ENCODE data around the gene TOR1AIP2.
A peak's percentile ranks its signal among the peaks of the same experiment; 100 is the strongest.
"Not testable (repeated sequence)": the region's sequence is repeated elsewhere in the genome, so short reads cannot be mapped to it uniquely, and the experiment has no call there.

The TOR1AIP2 gene

GRCh38 chr1:179875596-179876299 is 1.9 kb downstream of the TOR1AIP2 start:
- DNase-seq (ENCODE audit: low spot score): no peak

GRCh38 chr1:179873438-179873851 is 4.2 kb downstream of the TOR1AIP2 start:
- no peak for DNase-seq (ENCODE audit: low spot score)

GRCh38 chr1:179872558-179872957 is 5.0 kb downstream of the TOR1AIP2 start:
- DNase-seq (ENCODE audit: low spot score): no peak

- DNase-seq (ENCODE audit: low spot score): no peak
These were observed 5.7 kb downstream of the TOR1AIP2 start for GRCh38 chr1:179871940-179872339.

- no peak for DNase-seq (ENCODE audit: low spot score)
These were observed 6.7 kb downstream of the TOR1AIP2 start for GRCh38 chr1:179870870-179871269.

- DNase-seq (ENCODE audit: low spot score): peak; percentile 57
These were observed 9.9 kb downstream of the TOR1AIP2 start for GRCh38 chr1:179867493-179868330.

- no peak for DNase-seq (ENCODE audit: low spot score)
These were observed 11.0 kb downstream of the TOR1AIP2 start for GRCh38 chr1:179866616-179867015.

GRCh38 chr1:179865377-179865776 is 12.2 kb downstream of the TOR1AIP2 start:
- DNase-seq (ENCODE audit: low spot score): no peak

GRCh38 chr1:179860652-179861051 is 17.0 kb downstream of the TOR1AIP2 start:
- DNase-seq (ENCODE audit: low spot score): no peak

- no peak for DNase-seq (ENCODE audit: low spot score)
These were observed 20.6 kb downstream of the TOR1AIP2 start for GRCh38 chr1:179857009-179857408.

GRCh38 chr1:179856296-179856695 is 21.3 kb downstream of the TOR1AIP2 start:
- DNase-seq (ENCODE audit: low spot score): no peak

GRCh38 chr1:179855831-179856230 is 21.8 kb downstream of the TOR1AIP2 start:
- not testable (repeated sequence) for DNase-seq (ENCODE audit: low spot score)

GRCh38 chr1:179853102-179853501 is 24.5 kb downstream of the TOR1AIP2 start:
- no peak for DNase-seq (ENCODE audit: low spot score)

GRCh38 chr1:179848233-179848632 is 29.4 kb downstream of the TOR1AIP2 start:
- DNase-seq (ENCODE audit: low spot score): no peak

- no peak for DNase-seq (ENCODE audit: low spot score)
These were observed 37.5 kb downstream of the TOR1AIP2 start for GRCh38 chr1:179840107-179840506.

GRCh38 chr1:179836686-179837445 is 40.7 kb downstream of the TOR1AIP2 start:
- not testable (repeated sequence) for DNase-seq (ENCODE audit: low spot score)

GRCh38 chr1:179831852-179832699 is 45.5 kb downstream of the TOR1AIP2 start:
- no peak for DNase-seq (ENCODE audit: low spot score)

GRCh38 chr1:179831225-179831624 is 46.4 kb downstream of the TOR1AIP2 start:
- no peak for DNase-seq (ENCODE audit: low spot score)

- DNase-seq (ENCODE audit: low spot score): no peak
These were observed 49.0 kb downstream of the TOR1AIP2 start for GRCh38 chr1:179828554-179829110.

- no peak for DNase-seq (ENCODE audit: low spot score)
These were observed 50.9 kb downstream of the TOR1AIP2 start for GRCh38 chr1:179826626-179827280.
